Endothelial cell of umbilical vein (primary cell): ENCODE results near the gene DOCK1. TPM values are rescaled to one million over a fixed set of nuclear protein-coding genes. Genes with fewer than 3 reads are reported as not detected.
"Not testable (repeated sequence)": the region's sequence is repeated elsewhere in the genome, so short reads cannot be mapped to it uniquely, and the experiment has no call there.

Experiments
- BruUV-seq: library from RNA; stranded (reverse); fragments of 400-500 nt; replicated peaks from 2 replicates; lab custom pipeline; 2021; lab: Mats Ljungman, UMichigan
- CTCF ChIA-PET: fragments of 300-600, 350-600 bp; sonication (Branson Sonifier 250); formaldehyde crosslinking; loops from one replicate; lab custom pipeline; 2021; ENCODE audit warnings: antibody characterized with exemption, inconsistent platforms; lab: Charles Lee
- POLR2A ChIA-PET: fragments of 300-600, 350-600 bp; sonication (Branson Sonifier 250); formaldehyde crosslinking; loops from one replicate; lab custom pipeline; 2021; ENCODE audit warnings: antibody characterized with exemption, inconsistent platforms; lab: Charles Lee
- DNase-seq: peaks from one replicate; pipeline ENCODE4 v3.0.0-alpha.2; 2011; ENCODE audit warnings: low read depth, low spot score
- FAIRE-seq: peaks from 2 replicates; lab custom pipeline; 2011; peaks lifted over from hg19 to GRCh38; lab: Jason Lieb, UNC
- H2AFZ ChIP-seq: 2 replicates; pipeline ENCODE4 v1.6.0; 2012; ENCODE audit warnings: low read depth, low read length, control low read depth, inconsistent platforms
- H3K27ac ChIP-seq: 2 replicates; pipeline ENCODE4 v1.5.1; 2011; ENCODE audit warnings: low read depth, mild to moderate bottlenecking, control low read depth, low read length, moderate library complexity; ENCODE audit not compliant: insufficient read depth
- H3K27me3 ChIP-seq, 2 experiments: 2 replicates each; pipeline versions ENCODE4 v1.6.0 to v1.6.1; 2011; ENCODE audit warnings: low read length in 2 of 2, mixed read lengths in 1 of 2; ENCODE audit not compliant: control insufficient read depth in 2 of 2, insufficient read depth in 2 of 2
- H3K36me3 ChIP-seq, 2 experiments: 2 replicates in 1 of 2; 3 replicates in 1 of 2; pipeline ENCODE4 v1.5.1; 2011; ENCODE audit warnings: low read length in 2 of 2, mild to moderate bottlenecking in 1 of 2, moderate library complexity in 1 of 2; ENCODE audit not compliant: control insufficient read depth in 2 of 2, insufficient read depth in 2 of 2; ENCODE audit errors: extremely low read depth in 1 of 2
- H3K4me1 ChIP-seq: 3 replicates; pipeline ENCODE4 v1.5.1; 2011; ENCODE audit warnings: mild to moderate bottlenecking, low read length; ENCODE audit not compliant: control insufficient read depth, insufficient read depth; ENCODE audit errors: extremely low read depth
- H3K4me2 ChIP-seq: 2 replicates; pipeline ENCODE4 v1.6.1; 2011; ENCODE audit warnings: low read length, control low read depth, mixed read lengths; ENCODE audit not compliant: insufficient read depth
- H3K4me3 ChIP-seq, 3 experiments: fragments of 200-600 bp in 1 of 3; sonication (generic), shearing (Covaris generic) in 1 of 3; replicated peaks in 1 of 3; 2 replicates each; pipeline ENCODE4 v1.5.1; 2011 to 2016; ENCODE audit warnings: control low read depth in 3 of 3, low read length in 3 of 3, mild to moderate bottlenecking in 2 of 3, inconsistent platforms in 1 of 3, low read depth in 1 of 3, moderate library complexity in 1 of 3; ENCODE audit not compliant: insufficient read depth in 1 of 3
- H3K79me2 ChIP-seq: 2 replicates; pipeline ENCODE4 v1.6.0; 2012; ENCODE audit warnings: low read length, inconsistent platforms; ENCODE audit not compliant: control insufficient read depth, insufficient read depth
- H3K9ac ChIP-seq: replicated peaks from 2 replicates; pipeline ENCODE3; 2011; ENCODE audit warnings: low read length, control low read depth; ENCODE audit not compliant: insufficient read depth; ENCODE audit errors: extremely low read depth
- H3K9me1 ChIP-seq: replicated peaks from 3 replicates; pipeline ENCODE4 v1.6.0; 2011; ENCODE audit warnings: mild to moderate bottlenecking, low read length; ENCODE audit not compliant: control insufficient read depth, insufficient read depth; ENCODE audit errors: extremely low read depth
- H3K9me3 ChIP-seq: replicated peaks from 2 replicates; pipeline ENCODE4 v1.5.1; 2012; ENCODE audit warnings: low read length, inconsistent platforms; ENCODE audit not compliant: control insufficient read depth, insufficient read depth
- H4K20me1 ChIP-seq: replicated peaks from 2 replicates; pipeline ENCODE3; 2011; ENCODE audit warnings: mild to moderate bottlenecking, low read length; ENCODE audit not compliant: control insufficient read depth, insufficient read depth; ENCODE audit errors: extremely low read depth
- FOS ChIP-seq: IDR thresholded peaks from 2 replicates; pipeline ENCODE4 v1.6.1; 2011; ENCODE audit warnings: mild to moderate bottlenecking, low read length, moderate library complexity, borderline replicate concordance; ENCODE audit not compliant: insufficient read depth
- GATA2 ChIP-seq: IDR thresholded peaks from 2 replicates; pipeline ENCODE4 v1.7.0; 2011; ENCODE audit warnings: low read depth, mild to moderate bottlenecking, moderate library complexity, mixed read lengths, low read length; ENCODE audit not compliant: insufficient read length, insufficient read depth
- MAX ChIP-seq: IDR thresholded peaks from 2 replicates; pipeline ENCODE4 v1.6.1; 2011; ENCODE audit not compliant: insufficient read depth, insufficient read length
- POLR2A ChIP-seq: IDR thresholded peaks from 2 replicates; pipeline ENCODE4 v1.6.1; 2012; ENCODE audit warnings: low read depth, mild to moderate bottlenecking, control low read depth, low read length
- dilution Hi-C: fragments of 300-500 bp; cut with MboI; formaldehyde crosslinking; loops from one replicate; pipeline ENCODE4 v1.15.0; 2019; ENCODE audit warnings: low sequenced_read_pairs; ENCODE audit not compliant: extremely low pct_ligation_motif_present
- intact Hi-C: fragments of 100-400 bp; cut with micrococcal nuclease; formaldehyde crosslinking; loops from one replicate; pipeline ENCODE4 v1.10.0; 2022
- polyA plus RNA-seq, 4 experiments: library from polyadenylated mRNA; depleted of rRNA in 3 of 4; stranded (reverse) in 3 of 4; unstranded in 1 of 4; fragments of >200 nt; gene quantifications; 2 replicates each; pipeline versions ENCODE4 v1.2.1 to v1.2.3, GENCODE V29; 2011 to 2012; ENCODE audit warnings: missing spikeins in 1 of 4
- total RNA-seq: library from RNA; stranded (reverse); gene quantifications from 2 replicates; pipeline ENCODE4 v1.2.3, GENCODE V29; 2021

DOCK1 gene
- total and polyA plus RNA-seq, 2 donors (not counting 3 experiments of a cell fraction or from before 2014, with no cell fraction given) = 22.5 to 83.1 TPM

- Histone ChIP-seq H3K27ac (no peak overlapping the region), H3K4me3 (no peak overlapping the region), H4K20me1 (no peaks in the 10 kb centered on the region), H3K9me1 (no peaks in the 10 kb centered on the region), H3K36me3 (no peaks in the 10 kb centered on the region), H3K79me2 (no peaks in the 10 kb centered on the region), H3K4me1 (no peaks in the 10 kb centered on the region), H2AFZ (no peak overlapping the region), H3K27me3 (no peaks in the 10 kb centered on the region), H3K9me3 (no peaks in the 10 kb centered on the region), H3K9ac (no peak overlapping the region), H3K4me2 (no peak overlapping the region)
- POLR2A ChIA-PET = no interaction called here
- CTCF ChIA-PET = no interaction called here
- dilution Hi-C loops (no loop called here), intact Hi-C loops (no loop called here)
- no TSS peak for BruUV-seq
- no peak for TF ChIP-seq POLR2A
- no peak for TF ChIP-seq FOS
- TF ChIP-seq MAX = no peak
- TF ChIP-seq GATA2 = no peak
- FAIRE-seq (no peak), DNase-seq (no peak)
Measured at GRCh38 chr10:126898460-126898859, 6.8 kb upstream of the DOCK1 start.

- CTCF ChIA-PET = not testable (repeated sequence)
Measured at GRCh38 chr10:126899529-126899928, 5.7 kb upstream of the DOCK1 start.

More at GRCh38 chr10:126899529-126899928, 5.7 kb upstream of the DOCK1 start:
- H3K9me1 ChIP-seq, DNase-seq, H3K27ac ChIP-seq, H3K79me2 ChIP-seq, H3K4me2 ChIP-seq, H3K9ac ChIP-seq, H3K9me3 ChIP-seq, BruUV-seq, intact Hi-C loops, H2AFZ ChIP-seq, H3K27me3 ChIP-seq, POLR2A ChIA-PET, H4K20me1 ChIP-seq, H3K4me3 ChIP-seq, FAIRE-seq, H3K36me3 ChIP-seq, H3K4me1 ChIP-seq, dilution Hi-C loops: not testable (repeated sequence)
